ENCODE results near the gene HSD17B14. TPM values are rescaled to one million over a fixed set of nuclear protein-coding genes. Genes with fewer than 3 reads are reported as not detected.

The HSD17B14 gene
- total and polyA plus RNA-seq, 4 donors = 3.7 to 12.6 (median 8.1) TPM

GRCh38 chr19:48799358-48800300, 36.7 kb downstream of the HSD17B14 start:
- TF ChIP-seq MAX (IDR thresholded peaks at IDR 0.05) (no peak), TAF1 (conservative IDR thresholded peaks at IDR 0.05) (no peak), HNF4G (IDR thresholded peaks at IDR 0.05) (no peak)
- no peak for DNase-seq (ENCODE audit: low spot score)
- Histone ChIP-seq H3K4me1 (ENCODE audit: control insufficient read depth in 4 of 4, insufficient read depth in 4 of 4, low read length in 3 of 4) (peaks cover 2 to 14% (median 10%) of the 10 kb centered on the region in 4 donors), H3K27me3 (ENCODE audit: control insufficient read depth in 4 of 4, insufficient read depth in 4 of 4, low read length in 3 of 4) (no peaks in the 10 kb centered on the region), H3K36me3 (ENCODE audit: control insufficient read depth in 4 of 4, insufficient read depth in 3 of 4, low read depth in 1 of 4, low read length in 3 of 4) (peaks cover 0 to 8% (median 0%) of the 10 kb centered on the region in 4 donors), H3K27ac (ENCODE audit: low read depth in 1 of 2, low read length in 2 of 2) (no peak overlapping the region), H3K4me3 (ENCODE audit: low read depth in 1 of 3, low read length in 3 of 3) (no peak overlapping the region), H3K9me3 (ENCODE audit: control insufficient read depth in 4 of 4, low read length in 3 of 4) (no peaks in the 10 kb centered on the region), H3K9ac (ENCODE audit: low read depth in 1 of 2, low read length in 2 of 2) (no peak overlapping the region)
- WGBS = 96% methylated on average over 44 of the region's 44 CpGs

DNA sequence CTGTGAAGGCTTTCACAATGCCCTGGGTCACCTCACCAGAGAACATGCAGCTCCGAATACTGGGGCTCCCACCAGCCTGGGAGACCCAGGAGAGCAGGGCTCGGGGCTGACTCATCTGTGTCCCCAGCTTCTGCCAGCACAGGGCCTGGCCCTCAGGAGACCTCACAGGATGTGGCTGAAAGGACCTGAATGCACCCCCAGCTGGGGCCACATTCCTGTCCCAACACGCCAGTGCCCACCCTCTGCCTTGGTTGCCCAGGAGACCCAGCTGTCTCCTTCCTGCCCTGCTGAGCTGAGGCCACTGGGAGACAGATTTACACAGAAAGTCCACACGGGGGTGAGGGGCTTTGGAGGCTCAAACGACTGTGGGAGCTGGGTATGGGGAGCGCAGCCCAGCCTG, 37.4 kb downstream of the HSD17B14 start:
- no peak overlapping the region for H3K9ac ChIP-seq (ENCODE audit: low read depth in 1 of 2, low read length in 2 of 2)
- 81% methylated on average over 6 of the region's 6 CpGs for WGBS

More for the DNA sequence above, 37.4 kb downstream of the HSD17B14 start:
- Histone ChIP-seq H3K36me3 (ENCODE audit: control insufficient read depth in 4 of 4, insufficient read depth in 3 of 4, low read depth in 1 of 4, low read length in 3 of 4) (peaks cover 0 to 8% (median 0%) of the 10 kb centered on the region in 4 donors), H3K27me3 (ENCODE audit: control insufficient read depth in 4 of 4, insufficient read depth in 4 of 4, low read length in 3 of 4) (no peaks in the 10 kb centered on the region), H3K9me3 (ENCODE audit: control insufficient read depth in 4 of 4, low read length in 3 of 4) (no peaks in the 10 kb centered on the region), H3K4me3 (ENCODE audit: low read depth in 1 of 3, low read length in 3 of 3) (no peak overlapping the region), H3K27ac (ENCODE audit: low read depth in 1 of 2, low read length in 2 of 2) (no peak overlapping the region), H3K4me1 (ENCODE audit: control insufficient read depth in 4 of 4, insufficient read depth in 4 of 4, low read length in 3 of 4) (peaks cover 2 to 16% (median 11%) of the 10 kb centered on the region in 4 donors)
- no peak for DNase-seq (ENCODE audit: low spot score)
- TF ChIP-seq SP1 (IDR thresholded peaks at IDR 0.05) (no peak), HNF4G (IDR thresholded peaks at IDR 0.05) (no peak), JUND (IDR thresholded peaks at IDR 0.05) (no peak), MAX (IDR thresholded peaks at IDR 0.05) (no peak), NR2F2 (IDR thresholded peaks at IDR 0.05) (no peak), TAF1 (conservative IDR thresholded peaks at IDR 0.05) (no peak), FOXA1 (IDR thresholded peaks at IDR 0.05) (no peak), RXRA (IDR thresholded peaks at IDR 0.05) (no peak), HNF4A (conservative IDR thresholded peaks at IDR 0.05) (no peak), FOXA2 (IDR thresholded peaks at IDR 0.05) (no peak), REST (IDR thresholded peaks at IDR 0.05) (no peak), CTCF (IDR thresholded peaks at IDR 0.05; ENCODE audit: low read depth, low read length, missing input control) (no peak), ATF3 (IDR thresholded peaks at IDR 0.05) (no peak), RAD21 (IDR thresholded peaks at IDR 0.05) (no peak), GABPA (IDR thresholded peaks at IDR 0.05 in 1 of 2, conservative IDR thresholded peaks at IDR 0.05 in 1 of 2) (no peak), EGR1 (IDR thresholded peaks at IDR 0.05; ENCODE audit: low read depth in 2 of 2) (no peak), YY1 (IDR thresholded peaks at IDR 0.05) (no peak)
- TF ChIP-seq, protein P1, sequence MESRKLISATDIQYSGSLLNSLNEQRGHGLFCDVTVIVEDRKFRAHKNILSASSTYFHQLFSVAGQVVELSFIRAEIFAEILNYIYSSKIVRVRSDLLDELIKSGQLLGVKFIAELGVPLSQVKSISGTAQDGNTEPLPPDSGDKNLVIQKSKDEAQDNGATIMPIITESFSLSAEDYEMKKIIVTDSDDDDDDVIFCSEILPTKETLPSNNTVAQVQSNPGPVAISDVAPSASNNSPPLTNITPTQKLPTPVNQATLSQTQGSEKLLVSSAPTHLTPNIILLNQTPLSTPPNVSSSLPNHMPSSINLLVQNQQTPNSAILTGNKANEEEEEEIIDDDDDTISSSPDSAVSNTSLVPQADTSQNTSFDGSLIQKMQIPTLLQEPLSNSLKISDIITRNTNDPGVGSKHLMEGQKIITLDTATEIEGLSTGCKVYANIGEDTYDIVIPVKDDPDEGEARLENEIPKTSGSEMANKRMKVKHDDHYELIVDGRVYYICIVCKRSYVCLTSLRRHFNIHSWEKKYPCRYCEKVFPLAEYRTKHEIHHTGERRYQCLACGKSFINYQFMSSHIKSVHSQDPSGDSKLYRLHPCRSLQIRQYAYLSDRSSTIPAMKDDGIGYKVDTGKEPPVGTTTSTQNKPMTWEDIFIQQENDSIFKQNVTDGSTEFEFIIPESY (IDR thresholded peaks at IDR 0.05) = no peak
